Chondrocyte (in vitro differentiated cells): ENCODE data around the gene GLOD5. TPM values are rescaled to one million over a fixed set of nuclear protein-coding genes. Genes with fewer than 3 reads are reported as not detected.

Experiments used
- DNase-seq: peaks from one replicate; pipeline ENCODE4 v3.0.0; 2021; ENCODE audit warnings: mixed read lengths, low spot score
- H3K27ac Mint-ChIP-seq: one replicate; pipeline ENCODE4 v1.8.0; 2021; ENCODE audit warnings: mild to moderate bottlenecking, moderate library complexity, mixed read lengths; ENCODE audit not compliant: unreplicated experiment
- H3K27me3 Mint-ChIP-seq: 2 replicates; pipeline ENCODE4 v1.8.0; 2021; ENCODE audit warnings: low read depth, mixed read lengths
- H3K36me3 Mint-ChIP-seq: 2 replicates; pipeline ENCODE4 v1.8.0; 2021; ENCODE audit warnings: low read depth, mixed read lengths
- H3K4me1 Mint-ChIP-seq: 2 replicates; pipeline ENCODE4 v1.8.0; 2021; ENCODE audit warnings: low read depth, mild to moderate bottlenecking, mixed read lengths
- H3K4me3 Mint-ChIP-seq: one replicate; pipeline ENCODE4 v1.8.0; 2021; ENCODE audit warnings: mild to moderate bottlenecking, moderate library complexity, mixed read lengths; ENCODE audit not compliant: unreplicated experiment
- H3K9me3 Mint-ChIP-seq: 2 replicates; pipeline ENCODE4 v1.8.0; 2021; ENCODE audit warnings: low read depth, mixed read lengths
- CTCF ChIP-seq: fragments of 200-600 bp; sonication (generic); IDR thresholded peaks from 2 replicates; pipeline ENCODE4 v1.5.0; 2021; ENCODE audit warnings: antibody characterized with exemption, mild to moderate bottlenecking, moderate library complexity
- total RNA-seq: library from RNA; stranded (reverse); gene quantifications from 3 replicates; pipeline ENCODE4 v1.2.1, GENCODE V29; 2021

Gene GLOD5
- total RNA-seq, 1 donor from 2014 or later = not detected

- no peaks in the 10 kb centered on the region for H3K27me3 Mint-ChIP-seq
- DNase-seq = no peak
- H3K36me3 Mint-ChIP-seq = peaks cover 1% of the 10 kb centered on the region
- H3K4me1 Mint-ChIP-seq = peaks cover 9% of the 10 kb centered on the region
- peaks cover 3% of the 10 kb centered on the region for H3K9me3 Mint-ChIP-seq
- H3K27ac Mint-ChIP-seq = no peak overlapping the region
- no peak for TF ChIP-seq CTCF
- no peak overlapping the region for H3K4me3 Mint-ChIP-seq
Observed at GRCh38 chrX:48741834-48742233, 19.7 kb upstream of the GLOD5 start.

GRCh38 chrX:48745222-48745621 lies 16.3 kb upstream of the GLOD5 start:
- TF ChIP-seq CTCF = no peak
- Mint-ChIP-seq H3K27me3 (no peaks in the 10 kb centered on the region), H3K4me1 (no peaks in the 10 kb centered on the region), H3K27ac (no peak overlapping the region), H3K9me3 (peaks cover 3% of the 10 kb centered on the region), H3K4me3 (no peak overlapping the region), H3K36me3 (peaks cover 1% of the 10 kb centered on the region)
- DNase-seq = no peak

GRCh38 chrX:48747415-48748016 lies 14.0 kb upstream of the GLOD5 start:
- H3K27me3 Mint-ChIP-seq = no peaks in the 10 kb centered on the region
- no peak for TF ChIP-seq CTCF
- peaks cover 3% of the 10 kb centered on the region for H3K9me3 Mint-ChIP-seq

GRCh38 chrX:48749182-48749581 lies 12.4 kb upstream of the GLOD5 start:
- H3K27ac Mint-ChIP-seq = no peak overlapping the region
- peaks cover 1% of the 10 kb centered on the region for H3K36me3 Mint-ChIP-seq
- H3K4me3 Mint-ChIP-seq = no peak overlapping the region
- DNase-seq = no peak
- H3K4me1 Mint-ChIP-seq = no peaks in the 10 kb centered on the region
- no peaks in the 10 kb centered on the region for H3K27me3 Mint-ChIP-seq
- H3K9me3 Mint-ChIP-seq = peaks cover 5% of the 10 kb centered on the region
- TF ChIP-seq CTCF = no peak

More at GRCh38 chrX:48747415-48748016, 14.0 kb upstream of the GLOD5 start:
- Mint-ChIP-seq H3K4me3 (no peak overlapping the region), H3K27ac (no peak overlapping the region), H3K4me1 (no peaks in the 10 kb centered on the region), H3K36me3 (peaks cover 1% of the 10 kb centered on the region)
- DNase-seq = no peak

- DNase-seq = no peak
- Mint-ChIP-seq H3K4me3 (no peak overlapping the region), H3K36me3 (no peaks in the 10 kb centered on the region), H3K27ac (no peak overlapping the region), H3K9me3 (peaks cover 4% of the 10 kb centered on the region), H3K27me3 (no peaks in the 10 kb centered on the region), H3K4me1 (no peaks in the 10 kb centered on the region)
- no peak for TF ChIP-seq CTCF
Observed at GRCh38 chrX:48751343-48751742, 10.2 kb upstream of the GLOD5 start.
